ENCODE data around the gene SBK1. TPM values are rescaled to one million over a fixed set of nuclear protein-coding genes. Genes with fewer than 3 reads are reported as not detected.
"Not testable (repeated sequence)": the region's sequence is repeated elsewhere in the genome, so short reads cannot be mapped to it uniquely, and the experiment has no call there.

SBK1 gene
- 1.0 TPM for total RNA-seq

DNA sequence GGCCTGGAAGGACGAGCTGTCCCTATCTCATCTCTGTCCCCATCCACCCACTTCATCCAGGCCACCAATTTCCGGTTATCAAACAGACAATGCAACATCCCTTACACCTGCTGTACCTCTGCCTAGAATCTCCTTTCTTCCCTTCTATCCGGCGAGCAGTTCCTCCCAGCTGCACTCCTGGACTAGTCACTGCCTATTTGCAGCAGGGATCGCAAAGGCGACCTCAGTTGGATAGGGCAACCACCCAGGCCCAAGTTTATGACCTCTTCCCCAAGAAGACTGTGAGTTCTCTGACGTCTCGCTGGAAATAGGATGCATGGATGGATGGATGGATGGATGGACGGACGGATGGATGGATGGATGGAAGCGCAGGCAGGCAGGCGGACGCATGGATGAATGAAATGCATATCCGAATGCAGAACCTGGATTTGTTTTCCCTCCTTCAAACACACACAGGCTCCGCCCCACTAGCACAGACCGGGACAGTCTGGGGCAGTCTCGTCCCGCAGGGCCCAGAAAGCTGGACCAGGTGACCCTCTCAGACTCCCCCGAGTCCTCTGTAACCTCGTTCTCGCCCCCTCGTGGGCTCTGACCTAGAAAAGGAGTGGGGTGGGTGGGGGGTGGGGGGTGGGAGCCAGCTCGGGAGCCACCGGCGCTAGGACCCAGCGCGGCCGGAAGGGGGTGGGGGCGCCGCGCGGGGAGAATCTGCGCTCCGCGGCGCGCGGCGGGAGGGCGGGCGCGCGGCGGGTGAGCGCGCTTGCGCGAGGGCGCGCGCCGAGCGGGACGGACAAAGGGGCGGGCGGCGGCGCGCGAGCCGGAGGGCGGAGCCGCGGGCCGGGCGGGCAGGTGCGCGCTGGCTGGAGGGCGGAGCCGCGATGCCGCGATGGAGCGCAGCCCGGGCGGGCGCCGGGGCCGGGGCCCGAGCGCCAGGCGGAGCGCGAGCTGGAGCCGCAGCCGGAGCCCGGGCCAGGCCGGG lies at the start of gene SBK1:
SBK1 (plus strand) TSS at position 875 of the 976 bp plus-strand sequence. CDS start 24,867 bp downstream, outside the sequence.
- H3K27me3 ChIP-seq (ENCODE audit: control insufficient read depth in 3 of 3, insufficient read depth in 3 of 3, low read length in 3 of 3) = peaks cover 0 to 6% (median 3%) of the 10 kb centered on the region in 3 donors
- H3K9ac ChIP-seq (ENCODE audit: low read depth in 1 of 3, low read length in 3 of 3) = peak within 1 kb of the TSS; percentile 10 to 66 (median 64)
- H3K27ac ChIP-seq (ENCODE audit: low read depth, low read length) = no peak within 1 kb of the TSS

GRCh38 chr16:28249483-28249882 lies 42.8 kb upstream of the SBK1 start:
- H3K9me3 ChIP-seq (ENCODE audit: control insufficient read depth in 3 of 3, low read length in 3 of 3); H3K36me3 ChIP-seq (ENCODE audit: control insufficient read depth in 3 of 3, insufficient read depth in 3 of 3, low read length in 3 of 3); H3K27me3 ChIP-seq (ENCODE audit: control insufficient read depth in 3 of 3, insufficient read depth in 3 of 3, low read length in 3 of 3); H3K27ac ChIP-seq (ENCODE audit: low read depth, low read length); H3K4me3 ChIP-seq (ENCODE audit: low read length in 3 of 3); H3K9ac ChIP-seq (ENCODE audit: low read depth in 1 of 3, low read length in 3 of 3); H3K4me1 ChIP-seq (ENCODE audit: control insufficient read depth in 3 of 3, insufficient read depth in 3 of 3, low read length in 3 of 3): not testable (repeated sequence)

More for the DNA sequence above, at the start of gene SBK1:
- peak within 1 kb of the TSS; percentile 46 to 65 (median 57) for H3K4me3 ChIP-seq (ENCODE audit: low read length in 3 of 3)
- peaks cover 37 to 41% (median 40%) of the 10 kb centered on the region in 3 donors for H3K4me1 ChIP-seq (ENCODE audit: control insufficient read depth in 3 of 3, insufficient read depth in 3 of 3, low read length in 3 of 3)
- peaks cover 0 to 3% (median 0%) of the 10 kb centered on the region in 3 donors for H3K36me3 ChIP-seq (ENCODE audit: control insufficient read depth in 3 of 3, insufficient read depth in 3 of 3, low read length in 3 of 3)
- no peaks in the 10 kb centered on the region for H3K9me3 ChIP-seq (ENCODE audit: control insufficient read depth in 3 of 3, low read length in 3 of 3)

- H3K9ac ChIP-seq (ENCODE audit: low read depth in 1 of 3, low read length in 3 of 3) = no peak overlapping the region
- no peak overlapping the region for H3K27ac ChIP-seq (ENCODE audit: low read depth, low read length)
- no peaks in the 10 kb centered on the region for H3K27me3 ChIP-seq (ENCODE audit: control insufficient read depth in 3 of 3, insufficient read depth in 3 of 3, low read length in 3 of 3)
Observed at GRCh38 chr16:28250999-28251398, 41.3 kb upstream of the SBK1 start.

GRCh38 chr16:28254158-28254557 lies 38.2 kb upstream of the SBK1 start:
- Histone ChIP-seq H3K27ac (ENCODE audit: low read depth, low read length) (no peak overlapping the region), H3K9me3 (ENCODE audit: control insufficient read depth in 3 of 3, low read length in 3 of 3) (no peaks in the 10 kb centered on the region), H3K9ac (ENCODE audit: low read depth in 1 of 3, low read length in 3 of 3) (no peak overlapping the region), H3K4me3 (ENCODE audit: low read length in 3 of 3) (no peak overlapping the region), H3K4me1 (ENCODE audit: control insufficient read depth in 3 of 3, insufficient read depth in 3 of 3, low read length in 3 of 3) (peaks cover 5 to 8% (median 7%) of the 10 kb centered on the region in 3 donors), H3K36me3 (ENCODE audit: control insufficient read depth in 3 of 3, insufficient read depth in 3 of 3, low read length in 3 of 3) (peaks cover 0 to under 1% (median 0%) of the 10 kb centered on the region in 3 donors), H3K27me3 (ENCODE audit: control insufficient read depth in 3 of 3, insufficient read depth in 3 of 3, low read length in 3 of 3) (no peaks in the 10 kb centered on the region)

More at GRCh38 chr16:28250999-28251398, 41.3 kb upstream of the SBK1 start:
- Histone ChIP-seq H3K9me3 (ENCODE audit: control insufficient read depth in 3 of 3, low read length in 3 of 3) (no peaks in the 10 kb centered on the region), H3K36me3 (ENCODE audit: control insufficient read depth in 3 of 3, insufficient read depth in 3 of 3, low read length in 3 of 3) (no peaks in the 10 kb centered on the region), H3K4me3 (ENCODE audit: low read length in 3 of 3) (no peak overlapping the region), H3K4me1 (ENCODE audit: control insufficient read depth in 3 of 3, insufficient read depth in 3 of 3, low read length in 3 of 3) (no peaks in the 10 kb centered on the region)

- H3K36me3 ChIP-seq (ENCODE audit: control insufficient read depth in 3 of 3, insufficient read depth in 3 of 3, low read length in 3 of 3) = peaks cover 0 to 13% (median 0%) of the 10 kb centered on the region in 3 donors
- H3K4me3 ChIP-seq (ENCODE audit: low read length in 3 of 3) = no peak overlapping the region
- peaks cover 6 to 23% (median 14%) of the 10 kb centered on the region in 3 donors for H3K4me1 ChIP-seq (ENCODE audit: control insufficient read depth in 3 of 3, insufficient read depth in 3 of 3, low read length in 3 of 3)
- no peak overlapping the region for H3K9ac ChIP-seq (ENCODE audit: low read depth in 1 of 3, low read length in 3 of 3)
- peaks cover 0 to under 1% (median 0%) of the 10 kb centered on the region in 3 donors for H3K27me3 ChIP-seq (ENCODE audit: control insufficient read depth in 3 of 3, insufficient read depth in 3 of 3, low read length in 3 of 3)
- no peaks in the 10 kb centered on the region for H3K9me3 ChIP-seq (ENCODE audit: control insufficient read depth in 3 of 3, low read length in 3 of 3)
- no peak overlapping the region for H3K27ac ChIP-seq (ENCODE audit: low read depth, low read length)
Observed at GRCh38 chr16:28255838-28256237, 36.5 kb upstream of the SBK1 start.

- H3K4me1 ChIP-seq (ENCODE audit: control insufficient read depth in 3 of 3, insufficient read depth in 3 of 3, low read length in 3 of 3) = peaks cover 14 to 36% (median 16%) of the 10 kb centered on the region in 3 donors
- H3K9ac ChIP-seq (ENCODE audit: low read depth in 1 of 3, low read length in 3 of 3) = peak overlapping the region in 1 of 3 donors; percentile 16
- peaks cover 0 to 3% (median 0%) of the 10 kb centered on the region in 3 donors for H3K27me3 ChIP-seq (ENCODE audit: control insufficient read depth in 3 of 3, insufficient read depth in 3 of 3, low read length in 3 of 3)
- no peak overlapping the region for H3K27ac ChIP-seq (ENCODE audit: low read depth, low read length)
- H3K4me3 ChIP-seq (ENCODE audit: low read length in 3 of 3) = no peak overlapping the region
- no peaks in the 10 kb centered on the region for H3K9me3 ChIP-seq (ENCODE audit: control insufficient read depth in 3 of 3, low read length in 3 of 3)
- peaks cover 0 to 13% (median 0%) of the 10 kb centered on the region in 3 donors for H3K36me3 ChIP-seq (ENCODE audit: control insufficient read depth in 3 of 3, insufficient read depth in 3 of 3, low read length in 3 of 3)
Observed at GRCh38 chr16:28257256-28257655, 35.1 kb upstream of the SBK1 start.

DNA sequence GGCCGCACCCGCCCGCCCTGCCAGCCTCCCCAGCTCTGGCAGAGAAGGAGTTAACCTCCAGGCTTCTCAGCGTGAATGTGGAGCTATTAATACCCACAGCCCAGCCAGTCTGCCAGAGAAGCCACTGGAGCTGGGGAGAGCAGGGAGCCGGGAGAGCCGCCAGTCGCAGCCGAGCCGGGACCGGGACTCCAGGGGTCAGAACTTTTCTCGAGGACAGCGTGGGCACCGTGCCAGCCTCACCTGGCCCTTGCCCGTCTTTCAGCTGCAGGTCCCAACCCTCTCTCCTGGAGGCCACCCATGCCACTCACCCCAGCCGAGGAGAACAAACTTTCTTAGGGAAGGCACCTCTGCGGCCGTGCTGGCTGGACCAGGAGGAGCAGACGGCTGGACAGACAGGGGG lies 33.8 kb upstream of the SBK1 start:
- H3K4me3 ChIP-seq (ENCODE audit: low read length in 3 of 3) = peak overlapping the region; percentile 70 to 97 (median 93)
- H3K9me3 ChIP-seq (ENCODE audit: control insufficient read depth in 3 of 3, low read length in 3 of 3) = no peaks in the 10 kb centered on the region
- peaks cover 0 to 13% (median 6%) of the 10 kb centered on the region in 3 donors for H3K36me3 ChIP-seq (ENCODE audit: control insufficient read depth in 3 of 3, insufficient read depth in 3 of 3, low read length in 3 of 3)
- peak overlapping the region; percentile 91 for H3K27ac ChIP-seq (ENCODE audit: low read depth, low read length)
- peak overlapping the region; percentile 95 to 98 (median 96) for H3K9ac ChIP-seq (ENCODE audit: low read depth in 1 of 3, low read length in 3 of 3)
- H3K27me3 ChIP-seq (ENCODE audit: control insufficient read depth in 3 of 3, insufficient read depth in 3 of 3, low read length in 3 of 3) = peaks cover 0 to 3% (median 0%) of the 10 kb centered on the region in 3 donors
- H3K4me1 ChIP-seq (ENCODE audit: control insufficient read depth in 3 of 3, insufficient read depth in 3 of 3, low read length in 3 of 3) = peaks cover 27 to 49% (median 29%) of the 10 kb centered on the region in 3 donors

GRCh38 chr16:28259091-28259780 lies 33.1 kb upstream of the SBK1 start:
- H3K4me3 ChIP-seq (ENCODE audit: low read length in 3 of 3) = peak overlapping the region; percentile 70 to 97 (median 93)
- peak overlapping the region; percentile 95 to 98 (median 96) for H3K9ac ChIP-seq (ENCODE audit: low read depth in 1 of 3, low read length in 3 of 3)
- H3K27me3 ChIP-seq (ENCODE audit: control insufficient read depth in 3 of 3, insufficient read depth in 3 of 3, low read length in 3 of 3) = peaks cover 0 to 3% (median 0%) of the 10 kb centered on the region in 3 donors
- H3K4me1 ChIP-seq (ENCODE audit: control insufficient read depth in 3 of 3, insufficient read depth in 3 of 3, low read length in 3 of 3) = peaks cover 32 to 56% (median 35%) of the 10 kb centered on the region in 3 donors
- H3K9me3 ChIP-seq (ENCODE audit: control insufficient read depth in 3 of 3, low read length in 3 of 3) = no peaks in the 10 kb centered on the region
- peak overlapping the region; percentile 91 for H3K27ac ChIP-seq (ENCODE audit: low read depth, low read length)
- H3K36me3 ChIP-seq (ENCODE audit: control insufficient read depth in 3 of 3, insufficient read depth in 3 of 3, low read length in 3 of 3) = peaks cover 0 to 13% (median 6%) of the 10 kb centered on the region in 3 donors

DNA sequence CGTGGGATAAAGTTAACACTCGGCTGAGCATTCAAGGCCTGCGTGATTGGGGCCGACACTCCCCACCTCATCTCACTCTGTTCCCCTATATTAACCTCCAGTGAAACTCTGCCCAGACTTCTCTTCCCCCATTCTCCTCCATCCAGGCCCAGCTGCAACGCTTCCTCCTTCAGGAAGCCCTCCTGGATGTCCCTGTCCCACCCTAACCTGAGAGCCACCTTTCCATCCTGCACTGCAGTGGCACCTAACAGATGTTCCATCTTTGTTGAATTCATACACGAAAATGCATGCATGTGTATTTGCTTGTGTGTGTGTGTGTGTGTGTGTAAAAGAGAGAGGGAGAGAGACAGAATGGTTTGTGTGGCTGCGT lies 32.6 kb upstream of the SBK1 start:
- H3K4me3 ChIP-seq (ENCODE audit: low read length in 3 of 3) = peak overlapping the region; percentile 70 to 97 (median 93)

More for the DNA sequence above, 32.6 kb upstream of the SBK1 start:
- peaks cover 0 to 13% (median 6%) of the 10 kb centered on the region in 3 donors for H3K36me3 ChIP-seq (ENCODE audit: control insufficient read depth in 3 of 3, insufficient read depth in 3 of 3, low read length in 3 of 3)
- peaks cover 37 to 61% (median 39%) of the 10 kb centered on the region in 3 donors for H3K4me1 ChIP-seq (ENCODE audit: control insufficient read depth in 3 of 3, insufficient read depth in 3 of 3, low read length in 3 of 3)
- peak overlapping the region; percentile 91 for H3K27ac ChIP-seq (ENCODE audit: low read depth, low read length)
- peak overlapping the region; percentile 95 to 98 (median 96) for H3K9ac ChIP-seq (ENCODE audit: low read depth in 1 of 3, low read length in 3 of 3)
- no peaks in the 10 kb centered on the region for H3K9me3 ChIP-seq (ENCODE audit: control insufficient read depth in 3 of 3, low read length in 3 of 3)
- peaks cover 0 to 3% (median 0%) of the 10 kb centered on the region in 3 donors for H3K27me3 ChIP-seq (ENCODE audit: control insufficient read depth in 3 of 3, insufficient read depth in 3 of 3, low read length in 3 of 3)

All from skeletal muscle tissue (tissue), 4 donors.